ENCODE data around the gene ARSA. TPM values are rescaled to one million over a fixed set of nuclear protein-coding genes. Genes with fewer than 3 reads are reported as not detected.
A peak's percentile ranks its signal among the peaks of the same experiment; 100 is the strongest.

ARSA gene
- total and polyA plus RNA-seq, 2 experiments from 2014 or later, result 8.1 to 8.2 TPM

DNA sequence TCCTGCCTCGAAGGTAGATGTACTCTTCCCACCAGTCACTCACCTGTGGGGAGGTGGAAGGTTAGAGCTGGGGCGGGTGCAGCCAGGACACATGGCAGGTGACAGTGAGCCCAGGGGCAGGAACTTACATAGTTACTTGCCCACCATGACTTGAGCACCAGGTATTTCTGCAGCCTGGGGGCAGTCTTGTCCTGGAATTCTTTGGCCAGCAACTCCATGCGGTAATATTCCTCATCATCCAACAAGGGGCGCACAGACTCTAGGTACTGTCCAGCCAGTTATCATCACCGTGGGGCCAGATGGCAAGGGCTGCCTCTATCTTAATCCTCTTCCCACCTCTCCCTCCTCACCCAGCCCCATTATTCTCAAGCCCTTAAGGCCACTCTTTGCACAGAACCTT lies 51.9 kb downstream of the ARSA start:
- no peaks in the 10 kb centered on the region for H3K9me2 ChIP-seq (ENCODE audit: insufficient read depth)
- DNase-seq (ENCODE audit: low spot score), result peak; percentile 78
- H3F3A ChIP-seq (replicated peaks; ENCODE audit: low read depth), result no peaks in the 10 kb centered on the region; the same call in 1 of the 2 replicates
- no peak overlapping the region for H3K4me2 ChIP-seq
- no peaks in the 10 kb centered on the region for H3K4me1 Mint-ChIP-seq
- H3K4me3 ChIP-seq, result no peak overlapping the region
- no peak overlapping the region for H3K4me3 Mint-ChIP-seq
- H3K27ac Mint-ChIP-seq, result no peak overlapping the region
- peaks cover 23% of the 10 kb centered on the region for H3K36me3 Mint-ChIP-seq (ENCODE audit: low read depth)
- peaks cover 2% of the 10 kb centered on the region; the same call in 1 of the 2 replicates for H4K20me1 ChIP-seq (replicated peaks; ENCODE audit: insufficient read depth)
- no peaks in the 10 kb centered on the region for H3K79me2 ChIP-seq (replicated peaks; ENCODE audit: insufficient read depth)
- ATAC-seq, result peak; percentile 46
- no peak overlapping the region for H3K27ac ChIP-seq (ENCODE audit: low read depth)
- no peaks in the 10 kb centered on the region for H3K9me3 Mint-ChIP-seq
- H3K27me3 Mint-ChIP-seq (ENCODE audit: insufficient read depth, low read depth, poor library complexity), result peaks cover 7% of the 10 kb centered on the region
- no peak overlapping the region for H2AFZ ChIP-seq
- H3K4me1 ChIP-seq (ENCODE audit: insufficient read depth), result no peaks in the 10 kb centered on the region
- H3K27me3 ChIP-seq (ENCODE audit: insufficient read depth), result no peaks in the 10 kb centered on the region
- TF ChIP-seq ZNF114 (CRISPR knock-in tag; IDR thresholded peaks at IDR 0.05) (no peak), ETS1 (IDR thresholded peaks at IDR 0.05) (no peak), CTCF (conservative IDR thresholded peaks at IDR 0.05; ENCODE audit: low read depth in 2 of 2) (peak; percentile 54 to 84)
- no peaks in the 10 kb centered on the region for H3K36me3 ChIP-seq (ENCODE audit: insufficient read depth)

DNA sequence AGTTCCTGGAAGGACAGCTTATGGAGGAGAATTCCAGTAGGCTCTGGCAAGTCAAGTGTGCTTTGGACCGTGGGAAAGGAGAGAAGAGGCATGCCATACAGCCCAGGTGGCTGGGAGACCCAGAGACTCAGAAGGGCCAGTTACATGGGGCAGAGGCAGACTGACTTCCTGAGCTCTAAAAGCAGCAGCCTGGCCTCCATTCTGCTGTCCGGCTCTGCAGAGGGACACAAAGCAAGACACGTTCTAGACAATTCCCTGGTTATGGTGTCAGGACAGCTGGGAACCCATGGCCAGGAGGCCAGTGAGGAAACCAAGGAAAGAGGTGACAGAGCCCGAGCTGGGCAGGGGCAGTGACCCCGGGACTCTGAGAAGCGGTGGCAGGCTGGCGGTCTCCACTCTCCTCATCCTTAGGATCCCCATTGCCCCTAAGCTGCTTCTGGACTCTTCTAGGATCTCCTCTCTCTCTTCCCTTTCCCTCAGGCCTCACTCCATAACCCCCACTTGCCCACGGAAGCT lies 52.5 kb downstream of the ARSA start:
- no peaks in the 10 kb centered on the region for H3K4me1 Mint-ChIP-seq
- H3K4me3 Mint-ChIP-seq, result no peak overlapping the region
- Histone ChIP-seq H3K27me3 (ENCODE audit: insufficient read depth) (no peaks in the 10 kb centered on the region), H3K4me2 (no peak overlapping the region), H3K36me3 (ENCODE audit: insufficient read depth) (no peaks in the 10 kb centered on the region), H3K27ac (ENCODE audit: low read depth) (no peak overlapping the region), H3K4me1 (ENCODE audit: insufficient read depth) (no peaks in the 10 kb centered on the region), H4K20me1 (replicated peaks; ENCODE audit: insufficient read depth) (no peaks in the 10 kb centered on the region; the same call in 1 of the 2 replicates), H2AFZ (no peak overlapping the region), H3K9me2 (ENCODE audit: insufficient read depth) (no peaks in the 10 kb centered on the region), H3F3A (replicated peaks; ENCODE audit: low read depth) (no peaks in the 10 kb centered on the region; the same call in 1 of the 2 replicates), H3K4me3 (no peak overlapping the region), H3K79me2 (replicated peaks; ENCODE audit: insufficient read depth) (no peaks in the 10 kb centered on the region)
- DNase-seq (ENCODE audit: low spot score) (no peak), ATAC-seq (no peak)
- no peak overlapping the region for H3K27ac Mint-ChIP-seq
- peaks cover 29% of the 10 kb centered on the region for H3K36me3 Mint-ChIP-seq (ENCODE audit: low read depth)
- no peak for TF ChIP-seq ZNF331 (CRISPR knock-in tag; IDR thresholded peaks at IDR 0.05; ENCODE audit: low read depth)
- peaks cover 7% of the 10 kb centered on the region for H3K27me3 Mint-ChIP-seq (ENCODE audit: insufficient read depth, low read depth, poor library complexity)
- H3K9me3 Mint-ChIP-seq, result no peaks in the 10 kb centered on the region

Small RNAs within 50 kb of the gene (small RNA-seq; reads per million reads assigned to genes)
- gene RF00019 (ENCODE audit: low replicate concordance), result not detected

Other genes starting within 250 kb of the ARSA start
- 83.2 and 85.4 TPM in 2 replicates for gene SBF1, start 153.1 kb downstream of the ARSA start, total RNA-seq (2014; rRNA removed; shearing (Covaris generic))
- gene SBF1, start 153.1 kb downstream of the ARSA start, polyA plus RNA-seq (2016; fragmentation: Nextera tagmentation; extraction: Ambion mirVana), result 23.3 and 26.5 TPM in 2 replicates
- gene ADM2, start 146.6 kb downstream of the ARSA start, total RNA-seq (2014; rRNA removed; shearing (Covaris generic)), result 7.1 and 12.8 TPM in 2 replicates
- 3.3 and 3.5 TPM in 2 replicates for gene ADM2, start 146.6 kb downstream of the ARSA start, polyA plus RNA-seq (2016; fragmentation: Nextera tagmentation; extraction: Ambion mirVana)
- gene MIOX, start 141.3 kb downstream of the ARSA start, total RNA-seq (2014; rRNA removed; shearing (Covaris generic)), result 0.16 TPM in 1 of 2 replicates, not detected in the other
- gene MIOX, start 141.3 kb downstream of the ARSA start, polyA plus RNA-seq (2016; fragmentation: Nextera tagmentation; extraction: Ambion mirVana), result not detected in 2 replicates
- 30.7 and 36.3 TPM in 2 replicates for gene LMF2, start 120.5 kb downstream of the ARSA start, total RNA-seq (2014; rRNA removed; shearing (Covaris generic))
- gene LMF2, start 120.5 kb downstream of the ARSA start, polyA plus RNA-seq (2016; fragmentation: Nextera tagmentation; extraction: Ambion mirVana), result 14.6 and 15.6 TPM in 2 replicates
- 76.1 and 77.5 TPM in 2 replicates for gene NCAPH2, start 119.9 kb downstream of the ARSA start, total RNA-seq (2014; rRNA removed; shearing (Covaris generic))
- gene NCAPH2, start 119.9 kb downstream of the ARSA start, polyA plus RNA-seq (2016; fragmentation: Nextera tagmentation; extraction: Ambion mirVana), result 52.2 and 60.7 TPM in 2 replicates
- 1.6 and 4.9 TPM in 2 replicates for gene SCO2, start 102.6 kb downstream of the ARSA start, total RNA-seq (2014; rRNA removed; shearing (Covaris generic))
- 1.1 and 2.6 TPM in 2 replicates for gene SCO2, start 102.6 kb downstream of the ARSA start, polyA plus RNA-seq (2016; fragmentation: Nextera tagmentation; extraction: Ambion mirVana)
- gene TYMP, start 98.1 kb downstream of the ARSA start, total RNA-seq (2014; rRNA removed; shearing (Covaris generic)), result 0.28 and 1.2 TPM in 2 replicates
- gene TYMP, start 98.1 kb downstream of the ARSA start, polyA plus RNA-seq (2016; fragmentation: Nextera tagmentation; extraction: Ambion mirVana), result 1.8 and 1.9 TPM in 2 replicates
- gene KLHDC7B, start 82.3 kb downstream of the ARSA start, total RNA-seq (2014; rRNA removed; shearing (Covaris generic)), result 0.58 TPM in 1 of 2 replicates, not detected in the other
- gene KLHDC7B, start 82.3 kb downstream of the ARSA start, polyA plus RNA-seq (2016; fragmentation: Nextera tagmentation; extraction: Ambion mirVana), result not detected in 2 replicates
- gene SYCE3, start 65.2 kb downstream of the ARSA start, total RNA-seq (2014; rRNA removed; shearing (Covaris generic)), result not detected in 2 replicates
- gene SYCE3, start 65.2 kb downstream of the ARSA start, polyA plus RNA-seq (2016; fragmentation: Nextera tagmentation; extraction: Ambion mirVana), result not detected in 2 replicates
- gene CPT1B, start 49.7 kb downstream of the ARSA start, total RNA-seq (2014; rRNA removed; shearing (Covaris generic)), result 5.5 and 14.4 TPM in 2 replicates
- 5.6 and 6.4 TPM in 2 replicates for gene CPT1B, start 49.7 kb downstream of the ARSA start, polyA plus RNA-seq (2016; fragmentation: Nextera tagmentation; extraction: Ambion mirVana)
- gene CHKB, start 45.3 kb downstream of the ARSA start, total RNA-seq (2014; rRNA removed; shearing (Covaris generic)), result 51.2 and 67.0 TPM in 2 replicates
- gene CHKB, start 45.3 kb downstream of the ARSA start, polyA plus RNA-seq (2016; fragmentation: Nextera tagmentation; extraction: Ambion mirVana), result 61.6 and 63.7 TPM in 2 replicates
- gene MAPK8IP2, start 27.4 kb downstream of the ARSA start, total RNA-seq (2014; rRNA removed; shearing (Covaris generic)), result 2.8 and 3.5 TPM in 2 replicates
- gene MAPK8IP2, start 27.4 kb downstream of the ARSA start, polyA plus RNA-seq (2016; fragmentation: Nextera tagmentation; extraction: Ambion mirVana), result 0.15 and 0.16 TPM in 2 replicates
- gene SHANK3, start 44.7 kb upstream of the ARSA start, total RNA-seq (2014; rRNA removed; shearing (Covaris generic)), result 4.9 and 5.1 TPM in 2 replicates
- gene SHANK3, start 44.7 kb upstream of the ARSA start, polyA plus RNA-seq (2016; fragmentation: Nextera tagmentation; extraction: Ambion mirVana), result 0.52 and 0.56 TPM in 2 replicates
- gene ACR, start 110.1 kb upstream of the ARSA start, total RNA-seq (2014; rRNA removed; shearing (Covaris generic)), result 2.2 TPM in 1 of 2 replicates, not detected in the other
- gene ACR, start 110.1 kb upstream of the ARSA start, polyA plus RNA-seq (2016; fragmentation: Nextera tagmentation; extraction: Ambion mirVana), result not detected in 2 replicates
- 11.5 and 11.8 TPM in 2 replicates for gene RABL2B, start 155.5 kb upstream of the ARSA start, total RNA-seq (2014; rRNA removed; shearing (Covaris generic))
- gene RABL2B, start 155.5 kb upstream of the ARSA start, polyA plus RNA-seq (2016; fragmentation: Nextera tagmentation; extraction: Ambion mirVana), result 9.7 and 10.8 TPM in 2 replicates

All from GM23338 (cell line).